Endothelial cell of umbilical vein (primary cell): ENCODE results near the gene MAL.

Experiments used
- CTCF ChIP-seq, 2 donors: IDR thresholded peaks; 1 replicate in 1 of 2; 2 replicates in 1 of 2; pipeline ENCODE4 v1.5.1; 2011; ENCODE audit warnings: low read length in 2 of 2, mild to moderate bottlenecking in 2 of 2, moderate library complexity in 2 of 2, control low read depth in 1 of 2, inconsistent platforms in 1 of 2, low read depth in 1 of 2; ENCODE audit not compliant: insufficient read depth in 1 of 2; ENCODE audit errors: extremely low read depth in 1 of 2
- EZH2 ChIP-seq: IDR thresholded peaks from 2 replicates; pipeline ENCODE4 v1.6.1; 2012; ENCODE audit warnings: borderline replicate concordance, low read depth, mild to moderate bottlenecking, moderate library complexity, low read length, inconsistent platforms; ENCODE audit not compliant: severe bottlenecking
- FOS ChIP-seq: IDR thresholded peaks from 2 replicates; pipeline ENCODE4 v1.6.1; 2011; ENCODE audit warnings: mild to moderate bottlenecking, low read length, moderate library complexity, borderline replicate concordance; ENCODE audit not compliant: insufficient read depth
- GATA2 ChIP-seq: IDR thresholded peaks from 2 replicates; pipeline ENCODE4 v1.7.0; 2011; ENCODE audit warnings: low read depth, mild to moderate bottlenecking, moderate library complexity, mixed read lengths, low read length; ENCODE audit not compliant: insufficient read length, insufficient read depth
- JUN ChIP-seq: IDR thresholded peaks from 2 replicates; pipeline ENCODE4 v1.6.1; 2011; ENCODE audit warnings: borderline replicate concordance, low read depth; ENCODE audit not compliant: insufficient read length, insufficient read depth
- MAX ChIP-seq: IDR thresholded peaks from 2 replicates; pipeline ENCODE4 v1.6.1; 2011; ENCODE audit not compliant: insufficient read depth, insufficient read length
- MYC ChIP-seq: IDR thresholded peaks from one replicate; pipeline ENCODE4 v1.6.1; 2011; ENCODE audit warnings: mild to moderate bottlenecking, low read depth, low read length
- POLR2A ChIP-seq: IDR thresholded peaks from 2 replicates; pipeline ENCODE4 v1.6.1; 2012; ENCODE audit warnings: low read depth, mild to moderate bottlenecking, control low read depth, low read length
- POLR2AphosphoS5 ChIP-seq: IDR thresholded peaks from 2 replicates; pipeline ENCODE4 v1.6.1; 2012; ENCODE audit warnings: low read depth, mild to moderate bottlenecking, control low read depth, low read length, moderate library complexity; ENCODE audit not compliant: insufficient read depth

- no peak for TF ChIP-seq CTCF (IDR thresholded peaks at IDR 0.05; ENCODE audit: extremely low read depth in 1 of 2, insufficient read depth in 1 of 2, low read depth in 1 of 2, low read length in 2 of 2)
- no peak for TF ChIP-seq POLR2A
- no peak for TF ChIP-seq EZH2
- no peak for TF ChIP-seq FOS
- TF ChIP-seq MYC: no peak
- no peak for TF ChIP-seq POLR2AphosphoS5
- TF ChIP-seq MAX: no peak
- TF ChIP-seq JUN: no peak
- no peak for TF ChIP-seq GATA2
Measured at GRCh38 chr2:95063086-95063958, 37.8 kb downstream of the MAL start.
